Kasumi-1 (cell line): Measurements from ENCODE around the gene KSR2.
"Not testable (repeated sequence)": the region's sequence is repeated elsewhere in the genome, so short reads cannot be mapped to it uniquely, and the experiment has no call there.

Experiments used
- DNase-seq, 2 experiments: peaks; one replicate each; lab custom pipeline; 2025; lab: John Stamatoyannopoulos, UW

Gene KSR2

GRCh38 chr12:117890644-117891043 lies 78.1 kb downstream of the KSR2 start:
- no peak for DNase-seq

- DNase-seq = no peak
Observed at GRCh38 chr12:117890137-117890536, 78.7 kb downstream of the KSR2 start.

- no peak for DNase-seq
Observed at GRCh38 chr12:117889098-117889497, 79.7 kb downstream of the KSR2 start.

GRCh38 chr12:117885211-117885610 lies 83.6 kb downstream of the KSR2 start:
- DNase-seq = no peak

GRCh38 chr12:117884161-117884560 lies 84.6 kb downstream of the KSR2 start:
- no peak for DNase-seq

GRCh38 chr12:117882603-117883184 lies 86.1 kb downstream of the KSR2 start:
- DNase-seq = no peak

- no peak for DNase-seq
Observed at GRCh38 chr12:117882181-117882580, 86.6 kb downstream of the KSR2 start.

- DNase-seq = no peak
Observed at GRCh38 chr12:117881517-117881916, 87.3 kb downstream of the KSR2 start.

- DNase-seq = no peak
Observed at GRCh38 chr12:117878605-117879004, 90.2 kb downstream of the KSR2 start.

- no peak for DNase-seq
Observed at GRCh38 chr12:117876436-117876816, 92.4 kb downstream of the KSR2 start.

GRCh38 chr12:117875744-117876435 lies 92.9 kb downstream of the KSR2 start:
- DNase-seq = no peak

GRCh38 chr12:117874842-117875434 lies 93.9 kb downstream of the KSR2 start:
- DNase-seq = peak; percentile 32 to 57

GRCh38 chr12:117874198-117874597 lies 94.6 kb downstream of the KSR2 start:
- not testable (repeated sequence) for DNase-seq

- DNase-seq = no peak
Observed at GRCh38 chr12:117872546-117873169, 96.1 kb downstream of the KSR2 start.

- no peak for DNase-seq
Observed at GRCh38 chr12:117869551-117869950, 99.2 kb downstream of the KSR2 start.

- DNase-seq = no peak
Observed at GRCh38 chr12:117867348-117867747, 101.4 kb downstream of the KSR2 start.

GRCh38 chr12:117865505-117865904 lies 103.3 kb downstream of the KSR2 start:
- no peak for DNase-seq

- no peak for DNase-seq
Observed at GRCh38 chr12:117863002-117863709, 105.6 kb downstream of the KSR2 start.

- no peak for DNase-seq
Observed at GRCh38 chr12:117861691-117862090, 107.1 kb downstream of the KSR2 start.

- DNase-seq = not testable (repeated sequence)
Observed at GRCh38 chr12:117860787-117861290, 108.0 kb downstream of the KSR2 start.

- DNase-seq = no peak
Observed at GRCh38 chr12:117860111-117860510, 108.7 kb downstream of the KSR2 start.
